ENCODE measurements around the gene ZNF438.

Gene ZNF438

DNA sequence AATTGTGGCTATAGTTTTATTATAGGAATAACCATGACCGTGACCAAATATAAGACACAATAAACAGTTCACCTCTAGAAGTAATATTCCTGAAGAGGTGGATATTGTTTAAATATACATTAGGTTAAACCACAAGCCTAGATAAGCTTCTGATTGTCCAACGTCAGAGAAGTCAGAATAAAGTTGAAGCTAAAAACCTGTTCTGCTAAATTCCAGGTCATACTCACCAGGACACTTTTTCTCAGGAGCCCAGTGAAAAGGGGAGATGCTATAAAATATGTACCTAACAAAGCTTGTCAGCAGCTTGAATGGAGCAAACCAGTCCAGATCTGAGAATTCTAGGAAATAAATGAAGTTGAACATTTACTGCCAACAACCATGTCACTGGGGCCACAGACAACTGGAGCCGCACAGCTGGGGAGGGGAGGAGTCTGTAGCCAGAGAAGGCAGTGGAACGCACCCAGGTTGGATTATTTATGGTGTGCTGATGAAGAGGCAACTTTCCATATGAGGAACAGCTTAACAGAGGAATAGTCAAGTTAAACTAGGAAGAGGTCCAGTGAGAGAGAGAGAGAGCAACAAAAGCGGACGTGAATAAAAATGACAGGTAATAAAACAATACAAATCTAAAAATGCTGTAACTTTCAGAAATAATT, 191.1 kb downstream of the ZNF438 start:
- DNase-seq = no peak

- no peak for DNase-seq
These were observed 192.0 kb downstream of the ZNF438 start for GRCh38 chr10:30839652-30840051.

DNA sequence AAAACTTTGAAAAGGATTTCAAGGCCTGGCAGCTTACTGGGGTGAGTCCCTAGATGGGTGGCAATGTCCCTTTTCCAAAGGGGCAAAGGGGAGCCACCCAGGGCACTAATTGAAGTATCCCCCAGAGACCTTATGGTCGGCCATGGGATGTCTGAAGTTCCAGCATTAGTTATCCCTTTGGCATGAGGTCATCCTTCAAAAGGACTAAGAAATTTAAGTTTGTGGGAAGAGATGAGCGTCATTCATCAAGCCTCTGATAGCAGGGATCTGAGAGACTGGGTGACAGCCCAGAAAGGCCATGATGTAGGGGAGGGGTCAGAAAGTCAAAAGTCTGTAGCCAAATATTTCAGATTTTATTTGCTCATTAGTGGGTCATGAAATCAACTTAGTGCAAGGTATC, 195.3 kb downstream of the ZNF438 start:
- DNase-seq = no peak

DNA sequence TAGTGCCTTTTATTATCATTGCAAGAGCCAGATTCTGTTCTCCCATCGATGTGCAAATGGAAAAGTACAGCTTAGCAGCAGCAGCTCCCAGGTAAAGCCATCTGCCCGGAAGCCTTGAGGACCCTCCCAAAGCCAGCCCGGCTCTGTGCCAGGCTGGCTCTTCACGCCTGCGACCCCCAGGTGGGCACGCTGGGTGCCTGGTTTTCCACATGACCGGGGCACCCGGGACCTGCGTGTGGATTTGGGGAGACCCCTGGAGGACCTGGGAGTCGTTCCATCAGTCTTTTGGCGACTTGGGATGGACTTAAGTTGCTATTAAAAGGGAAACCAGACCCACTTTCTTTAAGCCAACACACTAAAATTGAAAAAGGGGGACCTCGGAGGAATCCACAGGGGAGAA, 196.5 kb downstream of the ZNF438 start:
- DNase-seq = no peak

DNA sequence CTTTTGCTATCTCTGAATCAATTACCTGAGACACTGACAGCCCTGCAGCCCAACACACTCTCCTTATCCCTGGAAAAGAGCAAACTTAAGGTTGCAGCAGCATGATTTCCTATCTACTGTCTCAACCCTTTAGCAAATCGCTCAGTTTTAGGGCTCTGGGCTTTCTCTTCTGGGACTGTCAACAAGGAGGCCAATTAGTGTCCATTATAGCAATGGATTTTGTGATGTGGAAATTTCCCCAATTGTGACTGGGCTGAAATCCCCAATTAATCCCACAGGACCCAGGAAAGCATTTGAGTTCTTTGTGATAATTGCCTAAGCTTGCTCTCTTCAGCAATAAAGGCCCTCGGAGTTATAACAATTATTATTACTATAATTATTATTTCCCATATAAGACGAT, 197.0 kb downstream of the ZNF438 start:
- no peak for DNase-seq

- no peak for DNase-seq
These were observed 197.5 kb downstream of the ZNF438 start for GRCh38 chr10:30834153-30834552.

GRCh38 chr10:30833628-30833970, 198.1 kb downstream of the ZNF438 start:
- no peak for DNase-seq

DNA sequence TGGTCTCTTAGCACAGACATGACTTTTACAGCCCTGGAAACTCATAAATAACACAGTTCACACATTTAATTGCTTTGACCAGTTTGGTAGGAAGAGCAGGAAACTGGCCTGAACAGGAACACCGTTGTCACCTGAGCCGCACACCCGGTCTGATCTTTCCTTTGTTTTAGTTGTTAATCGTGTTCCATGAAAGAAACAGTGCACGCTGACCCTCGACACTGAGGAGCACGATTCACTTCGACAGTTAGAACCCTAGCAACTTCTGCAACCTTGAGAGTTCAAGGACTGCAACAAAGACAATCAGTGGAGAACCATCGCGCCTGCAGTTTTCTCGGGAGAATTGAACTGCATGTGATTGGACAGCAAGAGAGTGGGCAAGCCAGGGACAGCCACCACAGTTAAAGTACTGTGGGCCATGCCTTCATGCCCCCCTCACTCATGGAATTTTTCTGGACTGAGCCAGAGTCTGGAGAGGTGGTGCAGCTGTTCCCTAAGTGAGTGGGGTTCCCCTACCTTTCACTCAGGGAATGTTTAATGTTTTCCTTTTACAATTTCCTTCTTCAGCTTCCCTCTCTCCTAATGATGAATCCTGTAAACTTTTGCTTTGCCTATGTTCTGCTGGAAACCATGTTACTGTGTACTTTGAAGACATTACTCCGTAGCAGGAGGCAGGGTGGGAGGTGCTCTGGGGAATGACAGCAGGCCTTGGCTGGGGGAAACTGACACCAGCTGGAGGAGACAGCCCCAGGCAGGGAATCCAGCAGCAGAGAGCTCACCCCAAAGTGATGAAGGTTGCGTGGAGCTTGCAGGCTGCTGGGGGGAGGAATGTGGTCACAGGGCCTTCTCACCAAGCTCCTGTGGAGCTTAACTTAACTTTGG, 198.7 kb downstream of the ZNF438 start:
- no peak for DNase-seq

GRCh38 chr10:30832001-30832748, 199.5 kb downstream of the ZNF438 start:
- DNase-seq = no peak

DNA sequence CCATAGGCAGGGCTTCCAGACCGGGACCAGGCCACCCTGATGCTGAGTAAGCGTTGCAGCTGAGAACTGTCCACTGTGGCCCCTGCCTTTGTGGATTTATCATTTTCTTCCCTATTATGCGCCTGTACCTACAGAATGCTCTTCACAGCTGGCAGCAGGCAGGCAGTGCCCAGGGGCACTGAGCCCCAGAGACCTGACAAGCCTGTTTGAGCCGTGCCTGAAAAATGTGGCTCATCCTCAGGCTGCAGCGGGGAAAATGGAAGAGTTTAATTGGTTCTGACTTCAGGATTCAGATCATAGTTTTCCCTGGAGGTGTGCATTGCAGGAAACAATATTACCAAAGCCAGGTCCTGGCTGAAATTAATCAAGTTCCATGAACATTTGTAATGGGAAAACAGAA, 200.2 kb downstream of the ZNF438 start:
- DNase-seq = no peak

DNA sequence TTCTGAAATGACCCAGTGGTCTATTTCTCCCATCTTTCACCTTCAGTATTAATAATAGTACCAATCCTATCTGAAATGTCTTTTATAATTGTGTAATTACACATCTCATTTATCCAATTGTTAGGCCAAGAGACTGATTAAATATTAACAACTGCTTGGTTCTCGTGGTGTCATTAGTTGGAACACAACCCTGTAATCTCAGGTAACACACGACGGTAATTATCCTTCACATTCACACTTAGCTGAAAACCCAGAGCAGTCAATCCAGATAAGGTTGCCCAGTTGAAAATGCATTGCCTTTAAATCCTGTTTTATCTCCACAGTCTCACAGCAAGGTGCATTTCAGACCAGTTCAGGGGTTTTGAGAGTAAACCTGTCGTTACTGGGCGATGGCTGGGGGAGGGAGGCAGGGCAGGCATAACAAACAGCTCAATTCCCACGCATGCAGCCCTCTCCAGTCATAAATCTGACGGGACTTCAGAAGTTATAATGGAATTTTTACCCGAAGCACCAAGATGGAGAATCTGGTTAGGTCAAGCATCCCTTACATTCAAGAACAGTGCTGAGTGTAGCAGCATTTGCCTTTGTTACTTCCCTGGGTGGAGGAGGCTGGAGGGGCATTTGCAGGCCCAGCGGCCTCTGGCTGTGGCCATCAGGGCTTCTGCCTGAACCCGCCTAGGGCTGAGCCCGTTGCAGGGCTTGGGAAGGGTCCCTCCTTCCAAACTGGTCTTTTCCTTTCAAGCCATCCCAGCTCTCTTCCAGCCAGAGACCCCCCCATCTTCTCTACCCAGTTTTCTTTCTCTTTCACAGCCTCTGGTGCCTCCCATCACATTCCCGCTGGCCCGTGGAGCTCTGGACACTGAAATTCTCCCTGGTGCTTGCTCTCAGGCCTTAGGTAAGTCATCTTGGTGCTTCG, 201.1 kb downstream of the ZNF438 start:
- DNase-seq = no peak

- DNase-seq = no peak
These were observed 201.8 kb downstream of the ZNF438 start for GRCh38 chr10:30829901-30830300.

- no peak for DNase-seq
These were observed 203.0 kb downstream of the ZNF438 start for GRCh38 chr10:30828680-30829079.

DNA sequence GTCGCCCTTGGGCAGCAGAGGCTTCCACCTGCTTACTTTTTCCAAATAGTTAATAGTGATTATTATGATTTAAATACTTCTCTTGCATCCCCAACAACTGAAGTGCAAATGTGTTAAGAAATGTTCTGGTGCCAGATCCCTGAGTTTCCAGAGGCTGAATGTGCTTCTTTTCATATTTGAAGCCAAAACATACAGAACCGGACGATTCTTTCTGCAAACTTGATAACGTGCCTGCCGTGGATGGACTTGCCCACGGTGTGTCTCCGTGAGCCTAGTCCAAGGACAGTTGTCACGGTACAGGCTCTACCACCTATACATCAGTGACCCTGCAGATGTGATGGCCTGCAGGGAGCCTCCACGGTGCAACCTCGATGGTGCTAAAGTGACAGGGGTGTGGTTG, 203.5 kb downstream of the ZNF438 start:
- no peak for DNase-seq

- DNase-seq = no peak
These were observed 204.0 kb downstream of the ZNF438 start for GRCh38 chr10:30827531-30828120.

GRCh38 chr10:30826679-30827078, 205.0 kb downstream of the ZNF438 start:
- no peak for DNase-seq

GRCh38 chr10:30825495-30825894, 206.2 kb downstream of the ZNF438 start:
- no peak for DNase-seq

- DNase-seq = no peak
These were observed 206.6 kb downstream of the ZNF438 start for GRCh38 chr10:30825022-30825421.

- no peak for DNase-seq
These were observed 208.0 kb downstream of the ZNF438 start for GRCh38 chr10:30823651-30824050.

- DNase-seq = no peak
These were observed 208.8 kb downstream of the ZNF438 start for GRCh38 chr10:30822693-30823465.

DNA sequence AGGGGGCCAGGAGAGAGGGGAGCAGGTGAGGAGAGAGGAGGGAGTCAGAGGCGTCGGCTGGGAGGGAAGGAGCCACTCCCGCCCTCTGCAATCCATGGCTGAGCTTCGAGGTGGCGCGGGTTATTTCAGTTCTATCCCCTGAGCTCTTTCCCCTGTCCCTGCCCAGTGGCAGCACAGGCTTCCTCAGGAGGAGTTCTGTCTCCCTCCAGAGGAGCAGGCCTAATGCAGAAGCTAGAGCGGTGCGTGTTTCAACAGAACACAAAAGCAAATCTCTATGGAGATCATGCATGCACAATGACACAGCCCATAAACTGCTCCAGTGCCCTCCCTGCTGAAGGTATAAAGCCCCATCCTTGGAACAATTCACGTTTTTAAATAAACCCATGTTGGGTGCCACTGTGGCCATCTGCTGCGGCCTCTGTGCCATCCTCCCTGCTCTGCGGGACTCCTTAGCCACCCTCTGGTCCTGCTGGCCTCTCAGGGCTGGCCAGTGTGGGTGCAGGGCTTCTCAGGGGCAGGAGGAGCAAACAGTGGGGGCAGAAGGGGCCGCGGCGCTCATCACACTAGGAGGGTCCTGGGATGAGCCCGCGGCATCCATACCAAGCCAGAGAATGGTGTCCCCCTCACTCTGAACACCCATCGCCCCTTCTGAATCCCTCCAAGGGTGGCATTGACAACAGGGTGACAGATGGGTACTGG, 209.5 kb downstream of the ZNF438 start:
- DNase-seq = no peak
